ENCODE results near the gene MSS51. TPM values are rescaled to one million over a fixed set of nuclear protein-coding genes. Genes with fewer than 3 reads are reported as not detected.

MSS51 gene
- total and polyA plus RNA-seq, 2 donors (not counting 3 experiments of a cell fraction or from before 2014, with no cell fraction given) = 1.8 to 3.5 TPM

GRCh38 chr10:73469579-73469978 lies 36.2 kb upstream of the MSS51 start:
- FAIRE-seq = no peak
- no peaks in the 10 kb centered on the region for H3K9me1 ChIP-seq (replicated peaks; ENCODE audit: control insufficient read depth, extremely low read depth, insufficient read depth, low read length)
- dilution Hi-C loops (cut with MboI; ENCODE audit: extremely low pct_ligation_motif_present, low sequenced_read_pairs) (no loop called here), intact Hi-C loops (cut with micrococcal nuclease) (no loop called here)
- H3K4me3 ChIP-seq (replicated peaks in 1 of 3; ENCODE audit: insufficient read depth in 1 of 3, low read depth in 1 of 3, low read length in 3 of 3) = no peak overlapping the region
- no peak overlapping the region for H3K4me2 ChIP-seq (ENCODE audit: insufficient read depth, low read length)
- no peak overlapping the region for H3K27ac ChIP-seq (ENCODE audit: insufficient read depth, low read depth, low read length)
- no peaks in the 10 kb centered on the region for H4K20me1 ChIP-seq (replicated peaks; ENCODE audit: control insufficient read depth, extremely low read depth, insufficient read depth, low read length)
- no peak overlapping the region for H3K9ac ChIP-seq (replicated peaks; ENCODE audit: extremely low read depth, insufficient read depth, low read length)
- no peak overlapping the region for H2AFZ ChIP-seq (ENCODE audit: low read depth, low read length)
- H3K27me3 ChIP-seq (ENCODE audit: control insufficient read depth in 2 of 2, insufficient read depth in 2 of 2, low read length in 2 of 2) = no peaks in the 10 kb centered on the region
- no peaks in the 10 kb centered on the region for H3K4me1 ChIP-seq (ENCODE audit: control insufficient read depth, extremely low read depth, insufficient read depth, low read length)
- POLR2A ChIA-PET = no interaction called here
- DNase-seq (ENCODE audit: low read depth, low spot score) = no peak
- no TSS peak for BruUV-seq (replicated peaks)
- CTCF ChIA-PET = interaction anchor here (1.6 kb wide), 1 partner anchor 13 kb away, joined by 5 read pairs; no protein-coding TSS in a partner anchor
- H3K79me2 ChIP-seq (ENCODE audit: control insufficient read depth, insufficient read depth, low read length) = no peaks in the 10 kb centered on the region
- no peaks in the 10 kb centered on the region for H3K9me3 ChIP-seq (replicated peaks; ENCODE audit: control insufficient read depth, insufficient read depth, low read length)
- TF ChIP-seq GATA2 (IDR thresholded peaks at IDR 0.05; ENCODE audit: insufficient read depth, insufficient read length, low read depth, low read length) (no peak), MYC (IDR thresholded peaks at IDR 0.05; ENCODE audit: low read depth, low read length) (no peak), POLR2AphosphoS5 (IDR thresholded peaks at IDR 0.05; ENCODE audit: insufficient read depth, low read depth, low read length) (no peak), POLR2A (IDR thresholded peaks at IDR 0.05; ENCODE audit: low read depth, low read length) (no peak), FOS (IDR thresholded peaks at IDR 0.05; ENCODE audit: borderline replicate concordance, insufficient read depth, low read length) (no peak), JUN (IDR thresholded peaks at IDR 0.05; ENCODE audit: borderline replicate concordance, insufficient read depth, insufficient read length, low read depth) (no peak), EZH2 (IDR thresholded peaks at IDR 0.05; ENCODE audit: borderline replicate concordance, low read depth, low read length, severe bottlenecking) (no peak)
- TF ChIP-seq, protein P1, sequence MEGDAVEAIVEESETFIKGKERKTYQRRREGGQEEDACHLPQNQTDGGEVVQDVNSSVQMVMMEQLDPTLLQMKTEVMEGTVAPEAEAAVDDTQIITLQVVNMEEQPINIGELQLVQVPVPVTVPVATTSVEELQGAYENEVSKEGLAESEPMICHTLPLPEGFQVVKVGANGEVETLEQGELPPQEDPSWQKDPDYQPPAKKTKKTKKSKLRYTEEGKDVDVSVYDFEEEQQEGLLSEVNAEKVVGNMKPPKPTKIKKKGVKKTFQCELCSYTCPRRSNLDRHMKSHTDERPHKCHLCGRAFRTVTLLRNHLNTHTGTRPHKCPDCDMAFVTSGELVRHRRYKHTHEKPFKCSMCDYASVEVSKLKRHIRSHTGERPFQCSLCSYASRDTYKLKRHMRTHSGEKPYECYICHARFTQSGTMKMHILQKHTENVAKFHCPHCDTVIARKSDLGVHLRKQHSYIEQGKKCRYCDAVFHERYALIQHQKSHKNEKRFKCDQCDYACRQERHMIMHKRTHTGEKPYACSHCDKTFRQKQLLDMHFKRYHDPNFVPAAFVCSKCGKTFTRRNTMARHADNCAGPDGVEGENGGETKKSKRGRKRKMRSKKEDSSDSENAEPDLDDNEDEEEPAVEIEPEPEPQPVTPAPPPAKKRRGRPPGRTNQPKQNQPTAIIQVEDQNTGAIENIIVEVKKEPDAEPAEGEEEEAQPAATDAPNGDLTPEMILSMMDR (IDR thresholded peaks at IDR 0.05; ENCODE audit: extremely low read depth in 1 of 2, insufficient read depth in 1 of 2, low read depth in 1 of 2, low read length in 2 of 2) = no peak
- TF ChIP-seq, protein P2, sequence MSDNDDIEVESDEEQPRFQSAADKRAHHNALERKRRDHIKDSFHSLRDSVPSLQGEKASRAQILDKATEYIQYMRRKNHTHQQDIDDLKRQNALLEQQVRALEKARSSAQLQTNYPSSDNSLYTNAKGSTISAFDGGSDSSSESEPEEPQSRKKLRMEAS (IDR thresholded peaks at IDR 0.05; ENCODE audit: insufficient read depth, insufficient read length) = no peak
- peaks cover 6 to 17% of the 10 kb centered on the region in 2 experiments for H3K36me3 ChIP-seq (ENCODE audit: control insufficient read depth in 2 of 2, extremely low read depth in 1 of 2, insufficient read depth in 2 of 2, low read length in 2 of 2)
